K562 (cell line): ENCODE results near the gene KATNB1. TPM values are rescaled to one million over a fixed set of nuclear protein-coding genes. Genes with fewer than 3 reads are reported as not detected.

Source experiments
- BMI1 ChIP-seq: fragments of 150-350 bp; IDR thresholded peaks from 2 replicates; pipeline ENCODE4 v1.6.1; 2014; ENCODE audit warnings: low read length
- EGR1 ChIP-seq: fragments of 450-650 bp; conservative IDR thresholded peaks from 2 replicates; pipeline ENCODE4 v1.6.1; 2017; ENCODE audit warnings: mild to moderate bottlenecking
- FOXM1 ChIP-seq, 2 experiments: fragments of 450-650 bp in 1 of 2; sonication (generic) in 1 of 2; formaldehyde crosslinking in 1 of 2; IDR thresholded peaks; 2 replicates each; pipeline versions ENCODE4 v1.6.1 to v1.9.0; 2017 to 2022; ENCODE audit warnings: low read depth in 2 of 2, mild to moderate bottlenecking in 2 of 2, missing genetic modification reagents in 1 of 2, moderate library complexity in 1 of 2
- GATAD2B ChIP-seq: fragments of 450-650 bp; IDR thresholded peaks from 2 replicates; pipeline ENCODE4 v1.6.1; 2017; ENCODE audit warnings: mild to moderate bottlenecking, borderline replicate concordance
- KDM1A ChIP-seq, 2 experiments: fragments of 450-650 bp; IDR thresholded peaks; 2 replicates each; pipeline ENCODE4 v1.6.1; 2016; ENCODE audit warnings: mild to moderate bottlenecking in 2 of 2
- MNT ChIP-seq, 2 experiments: fragments of 450-650 bp; conservative IDR thresholded peaks; 2 replicates each; pipeline ENCODE4 v1.6.1; 2017; ENCODE audit warnings: mild to moderate bottlenecking in 2 of 2, moderate library complexity in 2 of 2
- PHB2 ChIP-seq: fragments of 450-650 bp; IDR thresholded peaks from 2 replicates; pipeline ENCODE4 v1.6.1; 2017; ENCODE audit warnings: low read depth
- POLR2B ChIP-seq: fragments of 450-650 bp; IDR thresholded peaks from 2 replicates; pipeline ENCODE4 v1.6.1; 2018; ENCODE audit warnings: low read depth; ENCODE audit not compliant: partially characterized antibody
- RAD51 ChIP-seq: fragments of 450-650 bp; IDR thresholded peaks from 2 replicates; pipeline ENCODE4 v1.7.1; 2016; ENCODE audit warnings: low read depth, mild to moderate bottlenecking, borderline replicate concordance
- RBBP5 ChIP-seq: fragments of 200-600 bp; sonication (generic); IDR thresholded peaks from 2 replicates; pipeline ENCODE4 v1.6.1; 2012; ENCODE audit warnings: borderline replicate concordance, mild to moderate bottlenecking, low read length, control low read depth, inconsistent platforms; ENCODE audit not compliant: insufficient read depth, poor library complexity, severe bottlenecking
- TCFL5 ChIP-seq: fragments of 250-450 bp; sonication (Bioruptor Pico); conservative IDR thresholded peaks from 2 replicates; pipeline ENCODE4 v1.6.1; 2021; ENCODE audit warnings: mild to moderate bottlenecking, moderate library complexity, matching md5 sums
- THAP12 ChIP-seq: fragments of 250-450 bp; sonication (Bioruptor Pico); IDR thresholded peaks from 2 replicates; pipeline ENCODE4 v1.9.0; 2021; ENCODE audit warnings: mild to moderate bottlenecking, inconsistent platforms
- polyA plus RNA-seq, 8 experiments: library from polyadenylated mRNA; depleted of rRNA in 4 of 8; stranded (reverse) in 5 of 8; unstranded in 3 of 8; fragments of >200 nt; fragmentation: Nextera tagmentation in 2 of 8; fragmentation: Illumina TruSeq in 1 of 8; extraction: Ambion mirVana in 2 of 8; extraction: Trizol in 1 of 8; gene quantifications; 2 replicates each; pipeline versions ENCODE4 v1.2.1 to v1.2.3, GENCODE V29; 2011 to 2014; ENCODE audit warnings: inconsistent platforms in 1 of 8, missing spikeins in 1 of 8
- total RNA-seq, 7 experiments: library from RNA; depleted of rRNA in 6 of 7; stranded (reverse); fragments of >200 nt in 6 of 7; fragmentation: Illumina TruSeq in 2 of 7; extraction: Trizol in 2 of 7; gene quantifications; 2 replicates each; pipeline versions ENCODE4 v1.2.1 to v1.2.3, GENCODE V29; 2011 to 2021; ENCODE audit warnings: low replicate concordance in 1 of 7
- TF ChIP-seq, protein P1 (sequence below): fragments of 200-800 bp; sonication (Bioruptor generic); IDR thresholded peaks from 2 replicates; pipeline ENCODE4 v1.6.1; 2016; ENCODE audit warnings: missing genetic modification characterization, missing compliant biosample characterization
- TF ChIP-seq, protein P2 (sequence below): IDR thresholded peaks from 2 replicates; pipeline ENCODE4 v1.6.1; 2011; ENCODE audit warnings: borderline replicate concordance, low read depth, mild to moderate bottlenecking, moderate library complexity, low read length; ENCODE audit not compliant: insufficient read depth, poor library complexity, severe bottlenecking

KATNB1 gene
- total and polyA plus RNA-seq, 9 of the 15 experiments (the other 6 are each of a cell fraction or from before 2014, with no cell fraction given) = 1.2 to 52.6 (median 21.9) TPM

GRCh38 chr16:57803134-57803990 is 67.8 kb downstream of the KATNB1 start (continued):
- TF ChIP-seq GATAD2B (no peak), RAD51 (no peak), BMI1 (no peak), POLR2B (peak; percentile 15), FOXM1 (IDR thresholded peaks at IDR 0.05; ENCODE audit: low read depth) (no peak), FOXM1 (CRISPR knock-in tag; IDR thresholded peaks at IDR 0.05; ENCODE audit: low read depth) (no peak), TCFL5 (no peak), EGR1 (0 out of 2 replicates have a peak, but pooled peaks have one; percentile 33), RBBP5 (peak; percentile 20), PHB2 (no peak), MNT (conservative IDR thresholded peaks at IDR 0.05) (peak in 1 of 2 experiments; percentile 70; a peak in 1 of 4 replicates), KDM1A (IDR thresholded peaks at IDR 0.05) (peak in 1 of 2 experiments; percentile 30; a peak in 2 of 4 replicates), THAP12 (CRISPR knock-in tag) (peak; percentile 44; the same call in 1 of the 2 replicates)
- TF ChIP-seq, protein P1, sequence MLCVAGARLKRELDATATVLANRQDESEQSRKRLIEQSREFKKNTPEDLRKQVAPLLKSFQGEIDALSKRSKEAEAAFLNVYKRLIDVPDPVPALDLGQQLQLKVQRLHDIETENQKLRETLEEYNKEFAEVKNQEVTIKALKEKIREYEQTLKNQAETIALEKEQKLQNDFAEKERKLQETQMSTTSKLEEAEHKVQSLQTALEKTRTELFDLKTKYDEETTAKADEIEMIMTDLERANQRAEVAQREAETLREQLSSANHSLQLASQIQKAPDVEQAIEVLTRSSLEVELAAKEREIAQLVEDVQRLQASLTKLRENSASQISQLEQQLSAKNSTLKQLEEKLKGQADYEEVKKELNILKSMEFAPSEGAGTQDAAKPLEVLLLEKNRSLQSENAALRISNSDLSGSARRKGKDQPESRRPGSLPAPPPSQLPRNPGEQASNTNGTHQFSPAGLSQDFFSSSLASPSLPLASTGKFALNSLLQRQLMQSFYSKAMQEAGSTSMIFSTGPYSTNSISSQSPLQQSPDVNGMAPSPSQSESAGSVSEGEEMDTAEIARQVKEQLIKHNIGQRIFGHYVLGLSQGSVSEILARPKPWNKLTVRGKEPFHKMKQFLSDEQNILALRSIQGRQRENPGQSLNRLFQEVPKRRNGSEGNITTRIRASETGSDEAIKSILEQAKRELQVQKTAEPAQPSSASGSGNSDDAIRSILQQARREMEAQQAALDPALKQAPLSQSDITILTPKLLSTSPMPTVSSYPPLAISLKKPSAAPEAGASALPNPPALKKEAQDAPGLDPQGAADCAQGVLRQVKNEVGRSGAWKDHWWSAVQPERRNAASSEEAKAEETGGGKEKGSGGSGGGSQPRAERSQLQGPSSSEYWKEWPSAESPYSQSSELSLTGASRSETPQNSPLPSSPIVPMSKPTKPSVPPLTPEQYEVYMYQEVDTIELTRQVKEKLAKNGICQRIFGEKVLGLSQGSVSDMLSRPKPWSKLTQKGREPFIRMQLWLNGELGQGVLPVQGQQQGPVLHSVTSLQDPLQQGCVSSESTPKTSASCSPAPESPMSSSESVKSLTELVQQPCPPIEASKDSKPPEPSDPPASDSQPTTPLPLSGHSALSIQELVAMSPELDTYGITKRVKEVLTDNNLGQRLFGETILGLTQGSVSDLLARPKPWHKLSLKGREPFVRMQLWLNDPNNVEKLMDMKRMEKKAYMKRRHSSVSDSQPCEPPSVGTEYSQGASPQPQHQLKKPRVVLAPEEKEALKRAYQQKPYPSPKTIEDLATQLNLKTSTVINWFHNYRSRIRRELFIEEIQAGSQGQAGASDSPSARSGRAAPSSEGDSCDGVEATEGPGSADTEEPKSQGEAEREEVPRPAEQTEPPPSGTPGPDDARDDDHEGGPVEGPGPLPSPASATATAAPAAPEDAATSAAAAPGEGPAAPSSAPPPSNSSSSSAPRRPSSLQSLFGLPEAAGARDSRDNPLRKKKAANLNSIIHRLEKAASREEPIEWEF (CRISPR knock-in tag) = no peak
- TF ChIP-seq, protein P2, sequence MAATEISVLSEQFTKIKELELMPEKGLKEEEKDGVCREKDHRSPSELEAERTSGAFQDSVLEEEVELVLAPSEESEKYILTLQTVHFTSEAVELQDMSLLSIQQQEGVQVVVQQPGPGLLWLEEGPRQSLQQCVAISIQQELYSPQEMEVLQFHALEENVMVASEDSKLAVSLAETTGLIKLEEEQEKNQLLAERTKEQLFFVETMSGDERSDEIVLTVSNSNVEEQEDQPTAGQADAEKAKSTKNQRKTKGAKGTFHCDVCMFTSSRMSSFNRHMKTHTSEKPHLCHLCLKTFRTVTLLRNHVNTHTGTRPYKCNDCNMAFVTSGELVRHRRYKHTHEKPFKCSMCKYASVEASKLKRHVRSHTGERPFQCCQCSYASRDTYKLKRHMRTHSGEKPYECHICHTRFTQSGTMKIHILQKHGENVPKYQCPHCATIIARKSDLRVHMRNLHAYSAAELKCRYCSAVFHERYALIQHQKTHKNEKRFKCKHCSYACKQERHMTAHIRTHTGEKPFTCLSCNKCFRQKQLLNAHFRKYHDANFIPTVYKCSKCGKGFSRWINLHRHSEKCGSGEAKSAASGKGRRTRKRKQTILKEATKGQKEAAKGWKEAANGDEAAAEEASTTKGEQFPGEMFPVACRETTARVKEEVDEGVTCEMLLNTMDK = no peak
